ENCODE data around the gene EYA2.

- TF ChIP-seq CTCF (IDR thresholded peaks at IDR 0.05) (no peak), POLR2A (IDR thresholded peaks at IDR 0.05) (no peak)
Measured at GRCh38 chr20:47118641-47119040, 224.0 kb downstream of the EYA2 start.
